Measurements from ENCODE around the gene NFATC1. TPM values are rescaled to one million over a fixed set of nuclear protein-coding genes. Genes with fewer than 3 reads are reported as not detected.

NFATC1 gene
- total RNA-seq, 4 donors from 2014 or later, result 7.1 to 74.7 (median 28.4) TPM

DNA sequence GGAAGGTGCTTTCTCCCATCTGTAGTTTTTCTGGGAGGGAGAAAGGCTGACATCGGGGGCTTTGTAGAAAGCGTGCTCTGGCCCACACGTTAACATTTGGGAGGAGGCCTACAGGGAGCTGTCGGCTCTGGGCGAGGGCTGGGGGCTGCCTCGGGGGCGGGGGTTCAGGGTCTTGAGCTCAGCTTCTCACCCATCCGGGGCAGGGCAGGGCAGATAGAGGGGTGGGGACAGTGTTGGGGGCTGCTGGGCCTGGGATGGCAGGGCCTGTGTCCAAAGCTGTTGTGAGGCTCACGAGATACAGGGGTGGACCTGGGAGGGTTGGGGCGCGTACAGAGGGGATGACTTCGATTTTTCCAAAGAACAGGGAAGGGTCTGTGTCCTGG is 27.0 kb downstream of the NFATC1 start:
- ATAC-seq (no peak), DNase-seq (no peak)
- Histone ChIP-seq H3K27ac (no peak overlapping the region), H3K36me3 (peaks cover 0 to 8% of the 10 kb centered on the region in 2 donors), H3K4me3 (no peak overlapping the region), H3K4me1 (peaks cover 15 to 45% of the 10 kb centered on the region in 2 donors), H3K27me3 (no peaks in the 10 kb centered on the region), H3K9me3 (no peaks in the 10 kb centered on the region)
- in situ Hi-C loops (cut with MboI; ENCODE audit: low sequenced_read_pairs in 4 of 4), result no loop called here
- intact Hi-C loops (cut with DNase I; ENCODE audit: low total_unique reads), result loop anchor here (2.0 kb wide), 1 partner anchor 18 kb away; no protein-coding TSS in a partner anchor
- TF ChIP-seq POLR2A (IDR thresholded peaks at IDR 0.05), result no peak
- TF ChIP-seq, protein P1, sequence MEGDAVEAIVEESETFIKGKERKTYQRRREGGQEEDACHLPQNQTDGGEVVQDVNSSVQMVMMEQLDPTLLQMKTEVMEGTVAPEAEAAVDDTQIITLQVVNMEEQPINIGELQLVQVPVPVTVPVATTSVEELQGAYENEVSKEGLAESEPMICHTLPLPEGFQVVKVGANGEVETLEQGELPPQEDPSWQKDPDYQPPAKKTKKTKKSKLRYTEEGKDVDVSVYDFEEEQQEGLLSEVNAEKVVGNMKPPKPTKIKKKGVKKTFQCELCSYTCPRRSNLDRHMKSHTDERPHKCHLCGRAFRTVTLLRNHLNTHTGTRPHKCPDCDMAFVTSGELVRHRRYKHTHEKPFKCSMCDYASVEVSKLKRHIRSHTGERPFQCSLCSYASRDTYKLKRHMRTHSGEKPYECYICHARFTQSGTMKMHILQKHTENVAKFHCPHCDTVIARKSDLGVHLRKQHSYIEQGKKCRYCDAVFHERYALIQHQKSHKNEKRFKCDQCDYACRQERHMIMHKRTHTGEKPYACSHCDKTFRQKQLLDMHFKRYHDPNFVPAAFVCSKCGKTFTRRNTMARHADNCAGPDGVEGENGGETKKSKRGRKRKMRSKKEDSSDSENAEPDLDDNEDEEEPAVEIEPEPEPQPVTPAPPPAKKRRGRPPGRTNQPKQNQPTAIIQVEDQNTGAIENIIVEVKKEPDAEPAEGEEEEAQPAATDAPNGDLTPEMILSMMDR (IDR thresholded peaks at IDR 0.05 in 4 of 5, conservative IDR thresholded peaks at IDR 0.05 in 1 of 5), result no peak

DNA sequence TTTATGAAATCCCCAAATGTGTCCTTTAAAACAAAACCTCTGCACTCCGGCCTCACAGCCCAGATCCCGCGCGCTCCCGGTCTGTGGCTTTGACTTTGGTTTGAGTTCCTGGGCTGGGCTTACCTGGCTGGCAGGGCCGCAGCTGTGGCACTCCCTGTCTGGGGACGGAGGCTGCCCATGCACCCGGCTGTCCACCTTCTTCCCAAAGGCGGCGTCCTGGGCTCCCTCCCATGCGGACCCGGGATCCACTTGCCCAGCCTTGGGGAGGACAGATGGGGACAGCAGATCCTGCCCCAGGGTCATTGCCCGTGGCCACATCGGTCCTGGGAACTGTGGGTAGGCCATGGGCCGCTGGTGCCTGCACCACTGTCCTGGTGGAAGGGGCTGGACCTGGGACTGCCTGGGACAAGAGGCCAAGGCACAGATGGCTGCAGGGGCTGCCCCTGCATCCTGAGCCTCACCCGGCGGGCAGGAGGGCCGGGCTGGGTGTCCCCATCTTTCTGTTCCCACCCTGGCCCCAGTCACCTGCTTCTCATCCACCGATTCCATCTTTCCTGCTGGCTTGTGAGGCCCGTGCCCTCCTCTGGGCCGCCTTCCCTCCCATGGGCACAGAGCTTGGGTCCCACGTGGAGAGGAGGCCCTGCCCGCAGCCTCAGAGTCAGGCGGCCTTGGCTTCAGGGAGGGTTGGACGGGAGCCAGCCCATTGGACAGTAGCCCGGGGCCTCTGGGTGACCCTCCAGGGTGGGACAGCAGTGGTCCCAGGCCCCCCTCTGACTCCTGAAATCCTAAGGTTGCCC is 27.7 kb downstream of the NFATC1 start:
- intact Hi-C loops (cut with DNase I; ENCODE audit: low total_unique reads) (loop anchor here (2.0 kb wide), 1 partner anchor 19 kb away; no protein-coding TSS in a partner anchor), in situ Hi-C loops (cut with MboI; ENCODE audit: low sequenced_read_pairs in 4 of 4) (no loop called here)
- DNase-seq (no peak), ATAC-seq (no peak)
- Histone ChIP-seq H3K27me3 (no peaks in the 10 kb centered on the region), H3K36me3 (peaks cover 0 to 8% of the 10 kb centered on the region in 2 donors), H3K4me3 (no peak overlapping the region), H3K4me1 (peaks cover 15 to 45% of the 10 kb centered on the region in 2 donors), H3K9me3 (no peaks in the 10 kb centered on the region), H3K27ac (peak overlapping the region in 2 of 4 donors; percentile 21 to 48)
- TF ChIP-seq, protein P1 (IDR thresholded peaks at IDR 0.05 in 4 of 5, conservative IDR thresholded peaks at IDR 0.05 in 1 of 5), result no peak
- no peak for TF ChIP-seq POLR2A (IDR thresholded peaks at IDR 0.05)

DNA sequence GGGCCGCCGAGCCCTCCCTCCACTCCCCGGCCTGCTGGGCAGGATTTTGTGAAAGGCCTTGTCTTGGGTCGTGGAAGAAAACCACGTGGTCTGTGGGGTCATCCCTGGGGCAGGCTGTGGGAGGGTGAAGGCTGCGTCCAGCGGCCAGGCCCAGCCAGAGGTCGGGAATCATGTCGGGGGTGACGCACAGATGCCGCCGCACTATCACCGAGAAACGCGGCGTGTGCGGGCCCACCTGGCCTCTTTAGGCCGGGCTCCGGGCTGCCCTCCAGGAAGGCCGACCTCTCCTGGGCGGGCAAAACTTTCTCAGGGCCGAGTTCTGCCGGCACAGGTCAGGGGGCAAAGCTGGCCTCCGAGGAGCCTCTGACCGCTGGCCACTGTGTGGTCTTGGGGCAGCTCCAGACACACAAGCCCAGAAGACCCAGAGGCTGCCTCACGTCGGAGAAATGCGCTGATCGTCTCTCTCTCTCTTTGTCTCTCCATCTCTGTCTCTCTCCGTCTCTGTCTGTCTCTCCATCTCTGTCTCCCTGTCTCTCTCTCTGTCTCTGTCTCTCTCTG is 28.4 kb downstream of the NFATC1 start:
- Histone ChIP-seq H3K27me3 (no peaks in the 10 kb centered on the region), H3K9me3 (no peaks in the 10 kb centered on the region), H3K4me3 (no peak overlapping the region), H3K27ac (peak overlapping the region in 3 of 4 donors; percentile 21 to 48 (median 31)), H3K36me3 (peaks cover 0 to 8% of the 10 kb centered on the region in 2 donors), H3K4me1 (peaks cover 15 to 45% of the 10 kb centered on the region in 2 donors)
- intact Hi-C loops (cut with DNase I; ENCODE audit: low total_unique reads), result no loop called here
- ATAC-seq (no peak), DNase-seq (no peak)
- no peak for TF ChIP-seq POLR2A (IDR thresholded peaks at IDR 0.05)
- TF ChIP-seq, protein P1 (IDR thresholded peaks at IDR 0.05 in 4 of 5, conservative IDR thresholded peaks at IDR 0.05 in 1 of 5), result no peak
- in situ Hi-C loops (cut with MboI; ENCODE audit: low sequenced_read_pairs in 4 of 4), result no loop called here

DNA sequence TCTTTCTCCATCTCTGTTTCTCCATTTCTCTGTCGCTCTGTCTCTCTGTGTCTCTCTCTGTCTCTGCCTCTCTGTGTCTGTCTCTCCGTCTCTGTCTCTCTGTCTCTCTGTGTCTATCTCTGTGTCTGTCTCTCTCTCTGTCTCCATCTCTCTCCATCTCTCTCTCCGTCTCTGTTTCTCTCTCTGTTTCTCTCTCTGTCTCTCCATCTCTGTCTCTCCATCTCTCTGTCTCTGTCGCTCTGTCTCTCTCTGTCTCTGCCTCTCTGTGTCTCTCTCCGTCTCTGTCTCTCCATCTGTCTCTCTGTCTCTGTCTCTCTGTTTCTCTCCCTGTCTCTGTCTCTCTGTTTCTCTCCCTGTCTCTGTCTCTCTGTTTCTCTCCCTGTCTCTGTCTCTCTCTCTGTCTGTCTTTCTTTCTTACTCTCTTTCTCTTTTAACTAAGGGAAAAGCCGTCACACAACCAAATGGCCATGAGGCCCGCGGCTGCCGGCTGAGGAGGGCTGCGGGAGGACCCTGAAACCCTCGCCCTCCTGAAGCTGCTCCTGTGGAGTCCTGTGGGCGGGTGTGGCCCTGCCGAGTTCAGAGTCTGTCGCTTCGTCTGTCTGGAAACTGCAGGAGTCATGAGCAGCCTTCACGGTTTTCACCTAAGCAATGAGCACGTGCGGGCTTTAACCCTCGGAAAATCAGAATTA is 29.3 kb downstream of the NFATC1 start:
- no peaks in the 10 kb centered on the region for H3K9me3 ChIP-seq
- DNase-seq (no peak), ATAC-seq (no peak)
- H3K4me1 ChIP-seq, result peaks cover 15 to 45% of the 10 kb centered on the region in 2 donors
- H3K4me3 ChIP-seq, result no peak overlapping the region
- peak overlapping the region in 1 of 4 donors; percentile 48 for H3K27ac ChIP-seq
- TF ChIP-seq, protein P1 (IDR thresholded peaks at IDR 0.05 in 4 of 5, conservative IDR thresholded peaks at IDR 0.05 in 1 of 5), result no peak
- TF ChIP-seq POLR2A (IDR thresholded peaks at IDR 0.05), result no peak
- in situ Hi-C loops (cut with MboI; ENCODE audit: low sequenced_read_pairs in 4 of 4) (no loop called here), intact Hi-C loops (cut with DNase I; ENCODE audit: low total_unique reads) (no loop called here)
- peaks cover 0 to 8% of the 10 kb centered on the region in 2 donors for H3K36me3 ChIP-seq
- no peaks in the 10 kb centered on the region for H3K27me3 ChIP-seq
